ENCODE measurements around the gene CYGB. TPM values are rescaled to one million over a fixed set of nuclear protein-coding genes. Genes with fewer than 3 reads are reported as not detected.
A peak's percentile ranks its signal among the peaks of the same experiment; 100 is the strongest.

The CYGB gene
- polyA plus RNA-seq, 1 of the 3 experiments (the other 2 are of a cell fraction), result 1.7 TPM

GRCh38 chr17:76545918-76546555 lies 8.5 kb upstream of the CYGB start:
- TF ChIP-seq PBX3 (IDR thresholded peaks at IDR 0.05) (no peak), USF2 (IDR thresholded peaks at IDR 0.05; ENCODE audit: borderline replicate concordance, low read depth, low read length) (no peak), YY1 (IDR thresholded peaks at IDR 0.05; ENCODE audit: low read depth) (no peak), REST (IDR thresholded peaks at IDR 0.05; ENCODE audit: low read depth, low read length) (peak; percentile 27; the same call in 1 of the 2 replicates), NFIC (IDR thresholded peaks at IDR 0.05; ENCODE audit: borderline replicate concordance) (no peak), MXI1 (IDR thresholded peaks at IDR 0.05; ENCODE audit: low read depth, low read length) (peak; percentile 50), FOXM1 (IDR thresholded peaks at IDR 0.05; ENCODE audit: low read depth) (no peak)
- Histone ChIP-seq H3K4me1 (ENCODE audit: control insufficient read depth in 1 of 2, insufficient read depth in 2 of 2, low read depth in 1 of 2, low read length in 1 of 2) (peaks cover 25 to 68% of the 10 kb centered on the region in 2 experiments), H3K9me2 (no peaks in the 10 kb centered on the region), H4K20me1 (ENCODE audit: insufficient read depth) (peaks cover 11% of the 10 kb centered on the region), H3F3A (replicated peaks; ENCODE audit: insufficient read depth) (peaks cover 12% of the 10 kb centered on the region), H3K4me3 (ENCODE audit: low read depth in 2 of 2, low read length in 1 of 2) (peak overlapping the region in 1 of 2 experiments; percentile 39; a peak in 1 of 4 replicates), H3K4me2 (peak overlapping the region; percentile 68), H3K79me2 (ENCODE audit: insufficient read depth) (no peaks in the 10 kb centered on the region), H3K9ac (no peak overlapping the region), H3K27ac (ENCODE audit: low read depth in 2 of 2, low read length in 1 of 2) (peak overlapping the region; percentile 57 to 99; a peak in 3 of 4 replicates), H2AFZ (ENCODE audit: low read depth) (no peak overlapping the region), H3K36me3 (replicated peaks in 1 of 2; ENCODE audit: control insufficient read depth in 1 of 2, insufficient read depth in 2 of 2, low read length in 1 of 2) (no peaks in the 10 kb centered on the region), H3K27me3 (ENCODE audit: insufficient read depth) (peaks cover 11% of the 10 kb centered on the region; the same call in 1 of the 2 replicates), H3K9me3 (no peaks in the 10 kb centered on the region)
- CTCF ChIA-PET, result interaction anchor here (0.6 to 15.7 kb wide), 32 partner anchors 8 to 808 kb away, joined by 3 to 679 read pairs (median 5); partner anchors contain the start of genes AANAT, CYGB, RHBDF2 and ST6GALNAC2
- POLR2A ChIA-PET, result interaction anchor here (0.6 to 5.2 kb wide), 11 partner anchors 8 to 164 kb away, joined by 3 to 245 read pairs (median 10); partner anchors contain the start of genes CYGB and MXRA7
- DNase-seq, result peak; percentile 30
- 78% methylated on average over 11 of the region's 13 CpGs for WGBS (ENCODE audit: low lambda C conversion rate)

Measured in SK-N-SH (cell line).